ENCODE measurements around the gene ZNF225. TPM values are rescaled to one million over a fixed set of nuclear protein-coding genes. Genes with fewer than 3 reads are reported as not detected.
"Not testable (repeated sequence)": the region's sequence is repeated elsewhere in the genome, so short reads cannot be mapped to it uniquely, and the experiment has no call there.

Gene ZNF225
- polyA plus RNA-seq (ENCODE audit: insufficient read length): 12.8 TPM
- long read RNA-seq, donor 1, partial matches to known transcripts: 0 of 1 reads
- long read RNA-seq, donor 1, other reads (novel, unspliced or antisense): 0 of 1 reads
- long read RNA-seq, donor 2, full-length matches to known transcripts: 5 of 5 reads
- long read RNA-seq, donor 2, partial matches to known transcripts: 0 of 5 reads
- long read RNA-seq, donor 2, other reads (novel, unspliced or antisense): 0 of 5 reads
- long read RNA-seq, donor 3, full-length matches to known transcripts: 3 of 3 reads
- long read RNA-seq, donor 3, partial matches to known transcripts: 0 of 3 reads
- long read RNA-seq, donor 3, other reads (novel, unspliced or antisense): 0 of 3 reads
- long read RNA-seq, donor 4, partial matches to known transcripts: 0 of 1 reads
- long read RNA-seq, donor 4, other reads (novel, unspliced or antisense): 0 of 1 reads
- long read RNA-seq, donor 5, full-length matches to known transcripts: 2 of 2 reads
- long read RNA-seq, donor 5, partial matches to known transcripts: 0 of 2 reads
- long read RNA-seq, donor 5, other reads (novel, unspliced or antisense): 0 of 2 reads
- long read RNA-seq, donor 6, full-length matches to known transcripts: 2 of 2 reads
- long read RNA-seq, donor 6, partial matches to known transcripts: 0 of 2 reads
- long read RNA-seq, donor 6, other reads (novel, unspliced or antisense): 0 of 2 reads
- long read RNA-seq, donor 7, full-length matches to known transcripts: 1 of 1 reads
- long read RNA-seq, donor 7, partial matches to known transcripts: 0 of 1 reads
- long read RNA-seq, donor 7, other reads (novel, unspliced or antisense): 0 of 1 reads
- long read RNA-seq, donor 8, full-length matches to known transcripts: 3 of 3 reads
- long read RNA-seq, donor 8, partial matches to known transcripts: 0 of 3 reads
- long read RNA-seq, donor 8, other reads (novel, unspliced or antisense): 0 of 3 reads

- peak; percentile 99 for DNase-seq
Measured at GRCh38 chr19:44113138-44113783, at the start of gene ZNF225. Gene ZNF225 (plus strand): TSS chr19:44113399. CDS start chr19:44115828, 2,429 bp downstream.

GRCh38 chr19:44066305-44066704 is 46.9 kb upstream of the ZNF225 start:
- DNase-seq: no peak

GRCh38 chr19:44069415-44069814 is 43.8 kb upstream of the ZNF225 start:
- DNase-seq: no peak

DNA sequence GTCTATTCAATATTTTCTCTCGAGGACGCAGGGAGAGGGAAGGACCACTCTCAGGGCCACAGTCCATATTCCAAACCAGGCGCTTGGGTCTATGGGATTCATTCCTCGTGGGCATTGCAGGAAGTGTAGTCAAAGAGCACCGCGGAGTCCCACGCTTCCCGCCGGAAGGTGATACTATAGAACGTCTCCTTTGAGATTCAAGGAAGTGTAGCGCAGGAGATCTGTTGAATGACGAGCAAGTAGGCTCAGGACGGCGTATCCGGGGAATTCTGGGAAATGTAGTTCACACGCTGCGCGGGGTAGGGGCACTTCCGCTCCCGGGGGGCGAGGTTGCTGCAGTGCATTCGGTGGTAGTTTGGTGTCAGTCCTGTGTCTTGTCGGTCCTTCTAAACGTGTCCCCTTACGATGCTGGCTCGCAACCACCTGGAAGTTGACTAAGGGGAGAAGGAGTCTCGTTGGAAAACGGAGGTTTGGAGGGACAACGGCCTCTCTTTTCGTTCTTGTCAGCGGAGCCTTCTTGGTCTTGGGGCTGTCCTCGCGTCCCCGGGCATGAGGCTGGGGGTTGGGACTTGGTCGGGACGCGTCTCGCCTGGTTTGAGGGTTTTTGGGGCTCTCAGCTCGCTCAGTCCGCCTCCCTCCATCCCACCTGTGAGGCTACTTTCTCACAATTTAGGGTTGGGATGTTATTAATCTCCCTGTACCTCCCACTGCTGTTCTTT is 41.2 kb upstream of the ZNF225 start, which contains the start of gene ZNF284:
TSS of gene ZNF284 (plus strand) at position 336 of the 719 bp plus-strand sequence. CDS start 4,231 bp downstream, outside the sequence.
- peak; percentile 93 for DNase-seq

- DNase-seq: no peak
Measured at GRCh38 chr19:44072543-44073401, 40.4 kb upstream of the ZNF225 start.

DNA sequence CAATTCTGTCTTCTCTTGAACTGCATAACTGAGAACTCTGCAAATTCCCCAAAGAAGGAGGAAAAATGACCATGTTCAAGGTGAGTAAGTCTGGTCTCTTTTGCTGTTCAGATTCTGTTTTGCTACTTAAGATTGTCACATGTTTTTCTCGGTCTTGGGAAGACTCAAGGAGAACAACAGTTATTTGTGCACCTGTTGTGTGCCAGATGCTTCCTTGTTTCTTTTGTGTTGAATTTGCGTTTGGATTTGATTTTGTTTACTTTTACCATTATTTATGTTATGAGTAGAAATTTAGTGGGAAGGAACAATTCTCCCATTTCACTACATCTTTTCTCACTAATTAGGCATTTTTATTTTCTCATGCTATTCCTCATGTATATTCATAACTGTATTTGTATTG is 36.9 kb upstream of the ZNF225 start:
- DNase-seq: no peak

- no peak for DNase-seq
Measured at GRCh38 chr19:44092108-44092507, 21.1 kb upstream of the ZNF225 start.

DNA sequence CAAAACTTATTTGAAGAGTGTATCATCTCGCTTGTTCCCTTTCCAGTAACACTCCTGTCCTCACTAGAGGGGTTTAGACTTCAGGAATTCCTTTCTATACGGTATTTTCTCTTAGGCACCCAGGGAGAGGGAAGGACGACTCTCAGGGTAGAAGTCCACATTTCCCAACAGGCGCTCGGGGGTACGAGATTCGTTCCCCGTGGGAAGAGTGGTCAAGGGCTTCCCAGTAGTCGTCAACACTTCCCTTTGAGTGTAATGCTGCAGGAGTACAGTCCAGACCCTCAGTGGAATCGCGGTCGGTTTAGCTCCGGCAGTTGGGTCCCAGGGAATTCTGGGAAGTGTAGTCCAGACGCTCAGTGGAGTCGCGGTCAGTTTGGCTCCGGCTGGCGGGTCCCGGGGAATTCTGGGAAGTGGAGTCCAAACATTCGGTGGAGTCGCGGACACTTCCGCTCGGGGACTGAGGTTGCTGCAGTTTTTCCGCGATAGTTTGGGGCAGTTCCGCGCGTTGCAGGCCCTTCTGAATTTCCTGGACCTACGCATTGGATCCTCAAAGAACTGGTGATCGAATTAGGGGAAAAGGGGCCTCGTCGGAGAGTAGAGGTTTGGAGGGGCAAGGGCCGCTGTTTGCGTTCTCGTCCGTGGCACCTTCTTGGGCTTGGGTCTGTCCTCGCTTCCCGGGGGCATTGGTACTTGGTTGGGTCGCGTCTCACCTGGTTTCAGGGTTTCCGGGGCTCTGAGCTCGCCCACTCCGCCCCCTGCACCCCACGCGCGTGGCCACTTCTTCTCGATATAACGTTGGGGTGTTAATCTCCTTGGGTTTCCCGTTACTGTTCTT is 19.1 kb upstream of the ZNF225 start, which contains the start of gene ZNF224:
TSS of gene ZNF224 (plus strand) at position 431 of the 835 bp plus-strand sequence. CDS start 3,513 bp downstream, outside the sequence.
- DNase-seq: peak; percentile 95

DNA sequence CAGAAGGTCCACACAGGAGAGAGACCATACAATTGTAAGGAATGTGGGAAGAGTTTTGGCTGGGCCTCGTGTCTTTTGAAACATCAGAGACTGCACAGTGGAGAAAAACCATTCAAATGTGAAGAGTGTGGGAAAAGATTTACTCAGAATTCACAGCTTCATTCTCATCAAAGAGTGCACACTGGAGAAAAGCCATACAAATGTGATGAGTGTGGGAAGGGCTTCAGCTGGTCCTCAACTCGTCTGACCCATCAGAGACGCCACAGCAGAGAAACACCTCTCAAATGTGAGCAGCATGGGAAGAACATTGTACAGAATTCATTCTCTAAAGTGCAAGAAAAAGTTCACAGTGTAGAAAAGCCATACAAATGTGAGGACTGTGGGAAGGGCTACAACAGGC is 5.4 kb upstream of the ZNF225 start:
- DNase-seq: no peak

GRCh38 chr19:44109458-44109857 is 3.7 kb upstream of the ZNF225 start:
- no peak for DNase-seq

- peak; percentile 37 for DNase-seq
Measured at GRCh38 chr19:44111910-44112463, 1.2 kb upstream of the ZNF225 start.

GRCh38 chr19:44112802-44113137 is 429 bp upstream of the ZNF225 start:
- no peak for DNase-seq

DNA sequence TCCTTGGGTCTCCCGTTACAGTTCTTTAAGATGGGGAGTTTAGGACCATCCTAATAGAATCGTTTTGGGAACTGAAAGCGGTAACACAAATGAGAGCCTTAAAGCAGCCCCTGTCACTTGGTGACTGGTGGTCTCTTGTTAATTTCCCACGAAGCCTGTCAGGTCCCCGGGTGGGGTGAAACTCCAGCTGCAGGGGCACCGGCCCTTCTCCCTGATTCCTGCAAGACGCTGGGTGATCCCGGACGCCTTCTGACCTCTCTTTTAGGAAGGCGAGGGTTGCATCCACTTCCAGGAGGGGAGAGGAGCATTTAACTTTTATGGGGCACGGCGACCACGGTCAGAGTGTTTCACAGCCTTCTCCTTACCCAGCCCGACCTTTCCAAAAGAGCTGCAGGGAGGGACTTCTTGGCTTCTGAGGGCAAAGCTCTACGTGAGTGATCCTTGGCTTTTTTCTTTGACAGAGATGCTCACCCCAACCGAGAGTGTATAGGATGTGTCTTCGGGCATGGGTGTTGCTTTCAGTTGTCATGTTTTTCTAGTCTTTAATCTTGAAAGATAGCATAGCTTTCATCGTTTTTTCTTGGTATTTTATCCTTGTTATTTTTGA is 688 bp downstream of the ZNF225 start:
- DNase-seq: no peak

- not testable (repeated sequence) for DNase-seq
Measured at GRCh38 chr19:44121162-44121561, 8.0 kb downstream of the ZNF225 start.

DNA sequence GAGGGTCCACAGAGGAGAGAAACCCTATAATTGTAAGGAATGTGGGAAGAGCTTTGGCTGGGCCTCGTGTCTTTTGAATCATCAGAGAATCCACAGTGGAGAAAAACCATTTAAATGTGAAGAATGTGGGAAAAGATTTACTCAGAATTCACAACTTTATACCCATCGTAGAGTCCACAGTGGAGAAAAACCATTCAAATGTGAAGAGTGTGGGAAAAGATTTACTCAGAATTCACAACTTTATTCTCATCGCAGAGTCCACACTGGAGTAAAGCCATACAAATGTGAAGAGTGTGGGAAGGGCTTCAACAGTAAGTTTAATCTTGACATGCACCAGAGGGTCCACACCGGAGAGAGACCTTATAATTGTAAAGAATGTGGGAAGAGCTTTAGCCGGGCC is 18.8 kb downstream of the ZNF225 start:
- DNase-seq: no peak

DNA sequence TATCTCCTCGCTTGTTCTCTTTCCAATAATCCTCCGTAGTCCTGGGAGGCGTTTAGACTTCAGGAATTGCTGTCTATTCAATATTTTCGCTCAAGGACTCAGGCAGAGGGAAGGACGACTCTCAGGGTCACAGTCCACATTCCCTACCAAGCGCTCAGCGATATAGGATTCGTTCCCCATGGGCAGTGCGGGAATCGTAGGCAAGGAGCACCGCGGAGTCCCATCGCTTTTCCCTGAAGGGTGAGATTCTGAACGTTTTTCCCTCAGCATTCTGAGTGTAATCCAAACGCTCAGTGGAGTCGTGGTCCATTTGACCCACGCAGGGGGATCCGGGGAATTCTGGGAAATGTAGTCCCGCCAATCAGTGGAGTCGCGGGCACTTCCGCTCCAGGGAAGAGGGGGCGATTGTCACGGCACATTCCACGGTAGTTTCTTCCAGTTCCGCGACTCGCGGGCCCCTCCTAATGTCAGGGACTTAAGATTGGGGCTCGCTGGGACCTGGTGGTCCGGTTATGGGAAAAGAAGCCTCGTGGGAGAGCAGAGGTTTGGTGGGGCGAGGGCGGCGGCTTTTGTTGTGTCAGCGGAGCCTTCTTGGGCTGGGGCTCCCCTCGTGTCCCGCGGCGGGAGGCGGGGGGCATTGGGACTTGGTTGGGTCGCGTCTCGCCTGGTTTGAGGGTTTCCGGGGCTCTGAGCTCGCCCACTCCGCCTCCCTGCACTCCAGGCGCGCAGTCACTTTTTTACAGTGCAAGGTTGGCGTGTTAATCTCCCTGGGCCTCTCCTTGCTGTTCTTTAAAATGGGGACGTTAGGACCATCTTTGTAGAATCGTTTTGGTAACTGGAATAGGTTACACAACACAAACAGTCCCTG is 28.2 kb downstream of the ZNF225 start, which contains the start of gene ZNF234:
TSS of gene ZNF234 (plus strand) at position 364 of the 868 bp plus-strand sequence. CDS start 3,079 bp downstream, outside the sequence.
- DNase-seq: peak; percentile 91

DNA sequence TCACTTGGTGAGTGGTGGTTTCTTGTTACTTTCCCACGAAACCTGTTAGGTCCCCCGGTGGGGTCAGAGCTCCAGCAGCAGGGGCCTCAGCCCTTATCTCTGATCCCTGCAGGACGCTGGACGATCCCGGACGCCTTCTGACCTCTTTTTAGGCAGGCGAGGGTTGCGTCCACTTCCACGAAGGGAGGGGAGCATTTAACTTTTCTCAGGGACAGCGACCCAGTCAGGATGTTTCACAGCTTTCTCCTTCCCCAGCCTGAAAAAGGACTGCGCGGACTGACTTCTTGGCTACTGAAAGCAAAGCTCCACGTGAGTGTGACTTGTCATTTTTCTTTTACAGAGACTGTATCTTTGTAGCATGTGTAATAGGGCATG is 28.8 kb downstream of the ZNF225 start:
- DNase-seq: no peak

- DNase-seq: no peak
Measured at GRCh38 chr19:44149776-44150175, 36.6 kb downstream of the ZNF225 start.

All from left kidney (tissue), 8 donors.